Right atrium auricular region (tissue), 2 donors: Measurements from ENCODE around the gene CD2AP. TPM values are rescaled to one million over a fixed set of nuclear protein-coding genes. Genes with fewer than 3 reads are reported as not detected.
"Not testable (repeated sequence)": the region's sequence is repeated elsewhere in the genome, so short reads cannot be mapped to it uniquely, and the experiment has no call there.

Source experiments
- DNase-seq: peaks from one replicate; pipeline ENCODE4 v3.0.0-alpha.2; 2019; ENCODE audit warnings: low spot score
- H3K27ac ChIP-seq, 2 donors: fragments of 200-600 bp; sonication (generic); 1 replicate in 1 of 2; 2 replicates in 1 of 2; pipeline ENCODE4 v1.5.1; 2016 to 2019
- H3K27me3 ChIP-seq, 2 donors: fragments of 200-600 bp; sonication (generic); one replicate each; pipeline versions ENCODE4 v1.5.1 to v1.6.0; 2017 to 2019
- H3K36me3 ChIP-seq: fragments of 200-600 bp; sonication (generic); one replicate; pipeline ENCODE4 v1.5.1; 2016
- H3K4me1 ChIP-seq, 2 donors: fragments of 200-600 bp; sonication (generic); one replicate each; pipeline versions ENCODE4 v1.5.1 to v1.6.0; 2017 to 2019
- H3K4me3 ChIP-seq, 2 donors: fragments of 200-600 bp; sonication (generic); 1 replicate in 1 of 2; 2 replicates in 1 of 2; pipeline ENCODE4 v1.5.1; 2017 to 2019; ENCODE audit warnings: mild to moderate bottlenecking in 1 of 2, moderate library complexity in 1 of 2
- H3K9me3 ChIP-seq, 2 donors: fragments of 200-600 bp; sonication (generic); one replicate each; pipeline ENCODE4 v1.5.1; 2019
- total RNA-seq, 2 donors: library from RNA; depleted of rRNA; stranded (reverse); fragments of >200 nt; gene quantifications; one replicate each; pipeline ENCODE4 v1.1.0, GENCODE V29; 2016
- TF ChIP-seq, protein P1 (sequence below), 2 donors: fragments of 200-600 bp; sonication (generic); IDR thresholded peaks; one replicate each; pipeline ENCODE4 v1.5.1; 2019; ENCODE audit warnings: antibody characterized with exemption in 2 of 2

Gene CD2AP
- total RNA-seq, 2 donors from 2014 or later: 9.8 to 10.8 TPM

DNA sequence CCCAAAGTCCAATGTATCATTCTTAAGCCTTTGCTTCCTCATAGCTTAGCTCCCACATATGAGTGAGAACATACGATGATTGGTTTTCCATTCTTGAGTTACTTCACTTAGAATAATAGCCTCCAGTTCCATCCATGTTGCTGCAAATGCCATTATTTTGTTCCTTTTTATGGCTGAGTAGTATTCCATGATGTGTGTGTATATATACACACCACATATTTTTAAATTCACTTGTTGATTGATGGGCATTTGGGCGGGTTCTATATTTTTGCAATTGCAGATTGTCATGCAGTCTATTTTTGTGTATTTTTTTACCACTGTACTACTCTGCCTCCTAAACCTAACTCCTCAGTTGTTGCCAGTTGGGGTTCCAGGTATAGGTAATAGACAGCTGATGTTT is 74.7 kb downstream of the CD2AP start:
- no peak overlapping the region for H3K27ac ChIP-seq
- no peaks in the 10 kb centered on the region for H3K36me3 ChIP-seq
- H3K27me3 ChIP-seq: no peaks in the 10 kb centered on the region
- no peak overlapping the region for H3K4me3 ChIP-seq
- TF ChIP-seq, protein P1, sequence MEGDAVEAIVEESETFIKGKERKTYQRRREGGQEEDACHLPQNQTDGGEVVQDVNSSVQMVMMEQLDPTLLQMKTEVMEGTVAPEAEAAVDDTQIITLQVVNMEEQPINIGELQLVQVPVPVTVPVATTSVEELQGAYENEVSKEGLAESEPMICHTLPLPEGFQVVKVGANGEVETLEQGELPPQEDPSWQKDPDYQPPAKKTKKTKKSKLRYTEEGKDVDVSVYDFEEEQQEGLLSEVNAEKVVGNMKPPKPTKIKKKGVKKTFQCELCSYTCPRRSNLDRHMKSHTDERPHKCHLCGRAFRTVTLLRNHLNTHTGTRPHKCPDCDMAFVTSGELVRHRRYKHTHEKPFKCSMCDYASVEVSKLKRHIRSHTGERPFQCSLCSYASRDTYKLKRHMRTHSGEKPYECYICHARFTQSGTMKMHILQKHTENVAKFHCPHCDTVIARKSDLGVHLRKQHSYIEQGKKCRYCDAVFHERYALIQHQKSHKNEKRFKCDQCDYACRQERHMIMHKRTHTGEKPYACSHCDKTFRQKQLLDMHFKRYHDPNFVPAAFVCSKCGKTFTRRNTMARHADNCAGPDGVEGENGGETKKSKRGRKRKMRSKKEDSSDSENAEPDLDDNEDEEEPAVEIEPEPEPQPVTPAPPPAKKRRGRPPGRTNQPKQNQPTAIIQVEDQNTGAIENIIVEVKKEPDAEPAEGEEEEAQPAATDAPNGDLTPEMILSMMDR (IDR thresholded peaks at IDR 0.05): no peak
- DNase-seq: no peak
- H3K4me1 ChIP-seq: no peaks in the 10 kb centered on the region
- no peaks in the 10 kb centered on the region for H3K9me3 ChIP-seq

DNA sequence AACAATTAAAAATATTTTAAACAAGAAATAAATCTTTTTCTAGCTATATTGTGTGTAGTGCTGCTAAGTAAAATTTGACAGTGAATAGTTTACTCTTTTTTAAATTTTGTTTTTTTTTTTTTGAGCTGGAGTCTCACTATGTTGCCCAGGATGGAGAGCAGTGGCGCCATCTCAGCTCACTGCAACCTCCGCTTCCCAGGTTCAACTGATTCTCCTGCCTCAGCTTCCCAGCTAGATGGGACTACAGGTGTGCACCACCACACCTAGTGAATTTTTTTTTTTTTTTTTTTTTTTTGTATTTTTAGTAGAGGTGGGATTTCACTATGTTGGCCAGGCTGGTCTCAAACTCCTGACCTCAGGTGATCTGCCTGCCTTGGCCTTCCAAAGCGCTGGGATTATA is 75.7 kb downstream of the CD2AP start:
- not testable (repeated sequence) for H3K27me3 ChIP-seq, H3K4me1 ChIP-seq, H3K27ac ChIP-seq, H3K4me3 ChIP-seq, H3K36me3 ChIP-seq, DNase-seq, H3K9me3 ChIP-seq

DNA sequence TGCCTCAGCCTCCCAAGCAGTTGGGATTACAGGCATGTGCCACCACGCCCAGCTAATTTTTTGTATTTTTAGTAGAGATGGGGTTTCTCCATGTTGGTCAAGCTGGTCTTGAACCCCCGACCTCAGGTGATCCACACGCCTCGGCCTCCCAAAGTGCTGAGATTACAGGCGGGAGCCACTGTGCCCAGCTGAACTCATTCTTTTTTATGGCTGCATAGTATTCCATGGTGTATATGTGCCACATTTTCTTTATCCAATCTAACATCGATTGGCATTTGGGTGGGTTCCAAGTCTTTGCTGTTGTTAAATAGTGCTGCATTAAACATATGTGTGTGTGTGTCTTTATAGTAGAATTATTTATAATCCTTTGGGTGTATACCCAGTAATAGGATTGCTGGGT is 78.9 kb downstream of the CD2AP start:
- not testable (repeated sequence) for H3K4me3 ChIP-seq, H3K27ac ChIP-seq, H3K36me3 ChIP-seq, H3K4me1 ChIP-seq, H3K9me3 ChIP-seq, H3K27me3 ChIP-seq, DNase-seq

DNA sequence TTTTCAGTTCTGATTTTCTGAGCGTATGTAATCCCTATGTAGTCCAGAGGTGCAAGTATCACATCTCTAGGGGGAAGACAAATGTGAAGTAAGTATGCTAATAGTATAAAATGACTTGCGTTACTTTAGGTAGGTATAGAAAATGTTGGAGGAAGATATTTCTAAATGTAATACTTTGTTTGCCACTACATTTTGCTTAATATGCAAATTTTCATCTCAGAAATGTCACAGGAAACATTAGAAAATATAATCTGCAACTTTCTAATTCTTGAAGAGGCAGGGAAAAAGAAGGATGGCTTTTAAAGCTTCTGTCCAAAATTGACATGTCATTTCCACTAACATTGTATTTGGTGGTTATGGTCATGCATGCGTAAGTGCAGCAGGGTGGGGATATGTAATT is 85.6 kb downstream of the CD2AP start:
- H3K27ac ChIP-seq: no peak overlapping the region
- no peaks in the 10 kb centered on the region for H3K36me3 ChIP-seq
- H3K9me3 ChIP-seq: no peaks in the 10 kb centered on the region
- no peak overlapping the region for H3K4me3 ChIP-seq
- no peaks in the 10 kb centered on the region for H3K4me1 ChIP-seq
- TF ChIP-seq, protein P1 (IDR thresholded peaks at IDR 0.05): no peak
- no peak for DNase-seq
- no peaks in the 10 kb centered on the region for H3K27me3 ChIP-seq

DNA sequence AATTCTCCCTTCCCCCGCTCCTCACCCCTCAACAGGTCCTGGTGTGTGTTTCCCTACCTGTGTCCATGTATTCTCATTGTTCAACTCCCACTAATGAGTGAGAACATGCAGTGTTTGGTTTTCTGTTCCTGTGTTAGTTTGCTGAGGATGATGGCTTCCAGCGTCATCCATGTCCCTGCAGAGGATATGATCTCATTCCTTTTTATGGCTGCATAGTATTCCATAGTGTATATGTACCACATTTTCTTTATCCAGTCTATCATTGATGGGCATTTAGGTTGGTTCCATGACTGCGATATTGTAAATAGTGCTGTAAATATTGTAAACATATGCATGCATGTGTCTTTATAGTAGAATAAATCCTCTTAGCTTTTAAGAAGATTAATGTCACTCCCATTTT is 89.0 kb downstream of the CD2AP start:
- H3K4me3 ChIP-seq, H3K9me3 ChIP-seq, H3K4me1 ChIP-seq, H3K27me3 ChIP-seq, H3K27ac ChIP-seq, H3K36me3 ChIP-seq, DNase-seq: not testable (repeated sequence)

DNA sequence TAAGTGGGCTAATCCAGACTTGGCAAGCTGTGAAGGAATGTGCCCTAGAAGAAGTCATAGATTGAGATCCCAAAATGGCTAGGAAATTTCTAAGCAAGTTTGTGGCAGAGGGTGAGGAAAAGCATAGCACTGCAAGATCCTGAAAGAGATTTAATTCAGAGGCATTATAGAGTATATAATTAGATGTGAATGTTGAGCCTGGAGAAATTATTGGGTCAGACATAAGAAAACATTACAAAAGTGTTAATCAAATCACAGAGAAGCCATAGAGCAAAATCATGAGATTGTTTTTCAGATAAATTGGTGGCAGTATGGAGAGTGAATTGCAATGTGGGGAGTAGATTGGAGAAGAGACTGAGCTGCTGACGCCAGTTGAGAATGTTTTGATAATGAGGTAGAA is 90.0 kb downstream of the CD2AP start:
- H3K4me1 ChIP-seq: no peaks in the 10 kb centered on the region
- DNase-seq: no peak
- H3K27ac ChIP-seq: no peak overlapping the region
- no peaks in the 10 kb centered on the region for H3K27me3 ChIP-seq
- TF ChIP-seq, protein P1 (IDR thresholded peaks at IDR 0.05): no peak
- H3K36me3 ChIP-seq: no peaks in the 10 kb centered on the region
- H3K4me3 ChIP-seq: no peak overlapping the region
- H3K9me3 ChIP-seq: no peaks in the 10 kb centered on the region

DNA sequence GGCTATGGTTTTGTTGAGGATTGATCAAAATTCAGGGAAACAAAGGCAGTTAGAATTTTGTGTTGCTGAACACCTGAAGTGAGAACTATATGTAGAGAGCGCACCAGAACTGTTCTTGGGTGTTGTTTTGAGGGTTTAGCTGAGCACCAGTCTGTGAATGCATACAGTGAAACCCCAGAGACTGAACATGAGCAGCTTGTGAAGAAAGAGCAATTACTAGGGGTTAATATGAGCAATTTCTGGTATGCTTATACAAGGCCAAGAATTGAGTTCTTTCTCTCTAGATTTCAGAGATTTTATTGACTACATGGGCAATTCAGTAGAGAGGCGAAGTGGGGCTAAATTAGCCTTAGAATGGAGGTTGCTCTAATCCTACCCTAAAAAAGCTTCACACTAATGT is 93.9 kb downstream of the CD2AP start:
- no peak for DNase-seq
- Histone ChIP-seq H3K4me1 (no peaks in the 10 kb centered on the region), H3K27me3 (no peaks in the 10 kb centered on the region), H3K9me3 (no peaks in the 10 kb centered on the region), H3K4me3 (no peak overlapping the region), H3K36me3 (no peaks in the 10 kb centered on the region), H3K27ac (no peak overlapping the region)
- TF ChIP-seq, protein P1 (IDR thresholded peaks at IDR 0.05): no peak
